ENCODE results near the gene CAVIN1.

DNA sequence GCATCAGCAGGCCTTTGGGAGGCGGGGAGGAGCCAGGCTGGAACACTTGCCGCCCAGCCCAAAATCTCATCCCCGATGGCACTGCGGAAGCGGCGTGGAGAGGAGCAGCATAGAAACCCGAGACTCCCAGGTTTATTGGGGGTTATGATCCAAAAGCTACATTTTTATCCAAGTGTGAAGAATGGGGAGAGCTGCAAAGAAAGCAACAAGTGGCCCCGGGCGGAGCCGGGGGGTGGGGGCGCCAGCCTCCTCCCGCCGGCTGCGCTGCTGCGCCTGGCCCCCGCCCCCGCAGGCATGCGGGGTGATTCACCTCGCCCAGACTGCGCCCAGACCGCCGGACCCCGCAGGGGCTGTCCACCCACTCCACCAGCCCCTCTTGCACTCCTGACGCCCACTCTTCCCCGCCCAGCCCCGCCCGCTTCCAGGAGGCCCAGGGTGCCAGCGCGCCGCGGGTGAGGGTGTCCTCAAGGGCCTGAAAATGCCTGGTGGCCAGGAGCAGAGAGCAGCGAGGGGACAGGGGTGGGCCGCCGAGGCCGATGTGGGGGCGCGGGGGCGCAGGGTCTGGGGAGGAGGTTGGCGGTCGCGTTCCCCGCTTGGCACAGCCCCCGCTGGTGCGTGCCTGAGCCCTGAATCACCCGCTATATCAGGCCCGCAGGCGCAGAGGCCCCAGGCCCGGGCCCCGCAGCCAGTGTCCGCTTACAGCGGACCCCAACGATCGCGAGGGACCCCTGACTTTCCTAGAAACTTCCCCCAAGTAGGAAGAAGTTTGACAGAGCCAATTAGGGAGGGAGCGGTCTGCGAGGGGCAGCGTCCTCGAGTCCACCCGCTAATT is 1.3 kb downstream of the CAVIN1 start:
- TF ChIP-seq, protein P1, sequence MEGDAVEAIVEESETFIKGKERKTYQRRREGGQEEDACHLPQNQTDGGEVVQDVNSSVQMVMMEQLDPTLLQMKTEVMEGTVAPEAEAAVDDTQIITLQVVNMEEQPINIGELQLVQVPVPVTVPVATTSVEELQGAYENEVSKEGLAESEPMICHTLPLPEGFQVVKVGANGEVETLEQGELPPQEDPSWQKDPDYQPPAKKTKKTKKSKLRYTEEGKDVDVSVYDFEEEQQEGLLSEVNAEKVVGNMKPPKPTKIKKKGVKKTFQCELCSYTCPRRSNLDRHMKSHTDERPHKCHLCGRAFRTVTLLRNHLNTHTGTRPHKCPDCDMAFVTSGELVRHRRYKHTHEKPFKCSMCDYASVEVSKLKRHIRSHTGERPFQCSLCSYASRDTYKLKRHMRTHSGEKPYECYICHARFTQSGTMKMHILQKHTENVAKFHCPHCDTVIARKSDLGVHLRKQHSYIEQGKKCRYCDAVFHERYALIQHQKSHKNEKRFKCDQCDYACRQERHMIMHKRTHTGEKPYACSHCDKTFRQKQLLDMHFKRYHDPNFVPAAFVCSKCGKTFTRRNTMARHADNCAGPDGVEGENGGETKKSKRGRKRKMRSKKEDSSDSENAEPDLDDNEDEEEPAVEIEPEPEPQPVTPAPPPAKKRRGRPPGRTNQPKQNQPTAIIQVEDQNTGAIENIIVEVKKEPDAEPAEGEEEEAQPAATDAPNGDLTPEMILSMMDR (IDR thresholded peaks at IDR 0.05; ENCODE audit: insufficient read depth, low read length), result no peak
- TF ChIP-seq REST (IDR thresholded peaks at IDR 0.05; ENCODE audit: insufficient replicate concordance, low read depth), result no peak
- TF ChIP-seq POLR2AphosphoS5 (IDR thresholded peaks at IDR 0.05; ENCODE audit: low read depth), result no peak

Data from HL-60 (cell line).